GM06990 (cell line): ENCODE results near the gene MAT2B.

Source experiments
- DNase-seq: peaks from one replicate; pipeline ENCODE4 v3.0.0-alpha.2; 2011; ENCODE audit not compliant: insufficient read length; ENCODE audit errors: extremely low read depth
- H3K27me3 ChIP-seq: replicated peaks from 2 replicates; pipeline ENCODE4 v1.6.0; 2011; ENCODE audit warnings: low read length; ENCODE audit not compliant: control insufficient read depth, insufficient read depth
- H3K36me3 ChIP-seq: 2 replicates; pipeline ENCODE4 v1.5.1; 2011; ENCODE audit warnings: low read length; ENCODE audit not compliant: control insufficient read depth, insufficient read depth
- H3K4me3 ChIP-seq: replicated peaks from 2 replicates; pipeline ENCODE4 v1.5.1; 2011; ENCODE audit warnings: low read depth, mild to moderate bottlenecking, control low read depth, low read length
- CTCF ChIP-seq: IDR thresholded peaks from 2 replicates; pipeline ENCODE4 v1.5.1; 2011; ENCODE audit warnings: low read length, control low read depth, mild to moderate bottlenecking, inconsistent platforms; ENCODE audit not compliant: insufficient read depth, poor library complexity, severe bottlenecking

MAT2B gene

GRCh38 chr5:163542771-163543170, 37.4 kb downstream of the MAT2B start:
- Histone ChIP-seq H3K27me3 (no peaks in the 10 kb centered on the region), H3K36me3 (no peaks in the 10 kb centered on the region), H3K4me3 (no peak overlapping the region)
- DNase-seq, result no peak
- TF ChIP-seq CTCF, result no peak

GRCh38 chr5:163544041-163544440, 38.6 kb downstream of the MAT2B start:
- no peaks in the 10 kb centered on the region for H3K36me3 ChIP-seq

GRCh38 chr5:163544836-163545235, 39.4 kb downstream of the MAT2B start:
- Histone ChIP-seq H3K36me3 (no peaks in the 10 kb centered on the region), H3K27me3 (no peaks in the 10 kb centered on the region), H3K4me3 (no peak overlapping the region)
- no peak for DNase-seq
- TF ChIP-seq CTCF, result no peak

More at GRCh38 chr5:163544041-163544440, 38.6 kb downstream of the MAT2B start:
- H3K4me3 ChIP-seq, result no peak overlapping the region
- DNase-seq, result no peak
- no peaks in the 10 kb centered on the region for H3K27me3 ChIP-seq
- TF ChIP-seq CTCF, result no peak

GRCh38 chr5:163548649-163549048, 43.2 kb downstream of the MAT2B start:
- H3K4me3 ChIP-seq, result no peak overlapping the region
- H3K27me3 ChIP-seq, result no peaks in the 10 kb centered on the region
- no peaks in the 10 kb centered on the region for H3K36me3 ChIP-seq
- no peak for TF ChIP-seq CTCF
- DNase-seq, result no peak

- Histone ChIP-seq H3K36me3 (no peaks in the 10 kb centered on the region), H3K27me3 (no peaks in the 10 kb centered on the region), H3K4me3 (no peak overlapping the region)
- no peak for TF ChIP-seq CTCF
- no peak for DNase-seq
These were observed 45.7 kb downstream of the MAT2B start for GRCh38 chr5:163551156-163551555.

GRCh38 chr5:163552536-163552935, 47.1 kb downstream of the MAT2B start:
- DNase-seq, result no peak
- H3K27me3 ChIP-seq, result no peaks in the 10 kb centered on the region
- H3K36me3 ChIP-seq, result no peaks in the 10 kb centered on the region
- H3K4me3 ChIP-seq, result no peak overlapping the region
- TF ChIP-seq CTCF, result no peak
